Glutamatergic neuron (in vitro differentiated cells): ENCODE results near the gene DNAH2. TPM values are rescaled to one million over a fixed set of nuclear protein-coding genes. Genes with fewer than 3 reads are reported as not detected.

ENCODE experiments used
- DNase-seq: peaks from one replicate; pipeline ENCODE4 v3.0.0; 2022
- H3K27ac Mint-ChIP-seq: one replicate; pipeline ENCODE4 v1.8.0; 2020; ENCODE audit warnings: mild to moderate bottlenecking, mixed read lengths, inconsistent platforms; ENCODE audit not compliant: unreplicated experiment
- H3K27me3 Mint-ChIP-seq: one replicate; pipeline ENCODE4 v1.8.0; 2020; ENCODE audit warnings: mild to moderate bottlenecking, moderate library complexity, mixed read lengths, inconsistent platforms; ENCODE audit not compliant: unreplicated experiment
- H3K36me3 Mint-ChIP-seq: one replicate; pipeline ENCODE4 v1.8.0; 2020; ENCODE audit warnings: mild to moderate bottlenecking, mixed read lengths, inconsistent platforms; ENCODE audit not compliant: unreplicated experiment
- H3K4me1 Mint-ChIP-seq: one replicate; pipeline ENCODE4 v1.8.0; 2020; ENCODE audit warnings: mild to moderate bottlenecking, low read depth, mixed read lengths, inconsistent platforms; ENCODE audit not compliant: unreplicated experiment
- H3K4me3 Mint-ChIP-seq: one replicate; pipeline ENCODE4 v1.8.0; 2020; ENCODE audit warnings: mild to moderate bottlenecking, mixed read lengths, inconsistent platforms; ENCODE audit not compliant: unreplicated experiment
- H3K9me3 Mint-ChIP-seq: one replicate; pipeline ENCODE4 v1.8.0; 2020; ENCODE audit warnings: mild to moderate bottlenecking, moderate library complexity, mixed read lengths, inconsistent platforms; ENCODE audit not compliant: unreplicated experiment
- total RNA-seq: library from RNA; stranded (reverse); fragmentation: NEBNext Ultra II Directional; extraction: Animal tissue kit (Norgen Biotek cat#: 25700); gene quantifications from one replicate; pipeline ENCODE4 v1.2.1, GENCODE V29; 2021; ENCODE audit not compliant: unreplicated experiment
- TF ChIP-seq, protein P1 (sequence below): fragments of 200-600 bp; sonication (generic); IDR thresholded peaks from one replicate; pipeline ENCODE4 v1.5.0; 2021; ENCODE audit not compliant: partially characterized antibody, unreplicated experiment

DNAH2 gene
- total RNA-seq, 1 donor from 2014 or later = 0.07 TPM

DNA sequence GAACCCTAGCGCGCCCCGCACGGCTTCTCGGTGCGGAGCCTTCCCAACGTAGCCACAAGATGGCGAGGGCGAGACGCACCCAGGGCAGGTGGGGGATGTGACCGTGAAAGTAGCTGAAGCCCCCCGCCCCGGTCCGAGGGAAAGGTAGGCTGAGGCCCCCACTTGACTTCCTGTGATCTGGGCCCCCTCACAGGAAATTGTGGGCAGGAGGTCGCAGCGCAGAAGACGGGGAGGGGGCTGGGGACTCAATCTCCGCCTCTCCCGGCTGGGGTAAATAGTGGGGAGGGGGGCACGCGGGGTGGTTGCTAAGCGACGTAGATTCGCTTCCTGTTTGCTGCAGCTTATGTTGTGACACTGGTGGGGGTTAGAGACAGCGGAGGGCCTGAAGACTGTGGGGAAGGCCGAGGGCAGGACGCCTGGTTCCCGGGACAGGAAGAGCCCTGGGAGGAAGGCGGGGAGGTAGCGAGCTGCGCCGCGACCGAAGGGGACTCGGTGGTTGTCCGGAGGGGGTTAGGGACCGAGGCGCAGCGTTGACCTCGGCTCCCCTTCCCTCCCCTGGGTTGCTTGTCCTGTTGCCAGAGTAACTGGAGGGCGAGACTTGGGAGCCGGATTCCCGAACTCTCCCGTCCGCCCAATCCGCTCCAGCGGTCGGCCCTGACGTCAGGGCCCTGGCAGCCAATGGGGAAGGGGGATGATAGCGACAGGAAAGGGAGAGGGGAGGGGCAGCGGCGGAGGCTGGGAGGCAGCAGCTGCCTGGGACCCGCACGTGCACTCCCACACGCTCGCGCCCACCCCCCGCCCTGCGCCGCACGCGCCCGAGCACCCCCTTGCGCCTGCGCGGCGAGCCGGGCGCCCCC, 117.6 kb downstream of the DNAH2 start:
- Mint-ChIP-seq H3K36me3 (no peaks in the 10 kb centered on the region), H3K4me3 (peak overlapping the region; percentile 94), H3K27ac (peak overlapping the region; percentile 78), H3K9me3 (peaks cover 34% of the 10 kb centered on the region), H3K27me3 (peaks cover 37% of the 10 kb centered on the region), H3K4me1 (peaks cover 22% of the 10 kb centered on the region)
- peak; percentile 96 for DNase-seq
- TF ChIP-seq, protein P1, sequence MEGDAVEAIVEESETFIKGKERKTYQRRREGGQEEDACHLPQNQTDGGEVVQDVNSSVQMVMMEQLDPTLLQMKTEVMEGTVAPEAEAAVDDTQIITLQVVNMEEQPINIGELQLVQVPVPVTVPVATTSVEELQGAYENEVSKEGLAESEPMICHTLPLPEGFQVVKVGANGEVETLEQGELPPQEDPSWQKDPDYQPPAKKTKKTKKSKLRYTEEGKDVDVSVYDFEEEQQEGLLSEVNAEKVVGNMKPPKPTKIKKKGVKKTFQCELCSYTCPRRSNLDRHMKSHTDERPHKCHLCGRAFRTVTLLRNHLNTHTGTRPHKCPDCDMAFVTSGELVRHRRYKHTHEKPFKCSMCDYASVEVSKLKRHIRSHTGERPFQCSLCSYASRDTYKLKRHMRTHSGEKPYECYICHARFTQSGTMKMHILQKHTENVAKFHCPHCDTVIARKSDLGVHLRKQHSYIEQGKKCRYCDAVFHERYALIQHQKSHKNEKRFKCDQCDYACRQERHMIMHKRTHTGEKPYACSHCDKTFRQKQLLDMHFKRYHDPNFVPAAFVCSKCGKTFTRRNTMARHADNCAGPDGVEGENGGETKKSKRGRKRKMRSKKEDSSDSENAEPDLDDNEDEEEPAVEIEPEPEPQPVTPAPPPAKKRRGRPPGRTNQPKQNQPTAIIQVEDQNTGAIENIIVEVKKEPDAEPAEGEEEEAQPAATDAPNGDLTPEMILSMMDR = peak; percentile 58

DNA sequence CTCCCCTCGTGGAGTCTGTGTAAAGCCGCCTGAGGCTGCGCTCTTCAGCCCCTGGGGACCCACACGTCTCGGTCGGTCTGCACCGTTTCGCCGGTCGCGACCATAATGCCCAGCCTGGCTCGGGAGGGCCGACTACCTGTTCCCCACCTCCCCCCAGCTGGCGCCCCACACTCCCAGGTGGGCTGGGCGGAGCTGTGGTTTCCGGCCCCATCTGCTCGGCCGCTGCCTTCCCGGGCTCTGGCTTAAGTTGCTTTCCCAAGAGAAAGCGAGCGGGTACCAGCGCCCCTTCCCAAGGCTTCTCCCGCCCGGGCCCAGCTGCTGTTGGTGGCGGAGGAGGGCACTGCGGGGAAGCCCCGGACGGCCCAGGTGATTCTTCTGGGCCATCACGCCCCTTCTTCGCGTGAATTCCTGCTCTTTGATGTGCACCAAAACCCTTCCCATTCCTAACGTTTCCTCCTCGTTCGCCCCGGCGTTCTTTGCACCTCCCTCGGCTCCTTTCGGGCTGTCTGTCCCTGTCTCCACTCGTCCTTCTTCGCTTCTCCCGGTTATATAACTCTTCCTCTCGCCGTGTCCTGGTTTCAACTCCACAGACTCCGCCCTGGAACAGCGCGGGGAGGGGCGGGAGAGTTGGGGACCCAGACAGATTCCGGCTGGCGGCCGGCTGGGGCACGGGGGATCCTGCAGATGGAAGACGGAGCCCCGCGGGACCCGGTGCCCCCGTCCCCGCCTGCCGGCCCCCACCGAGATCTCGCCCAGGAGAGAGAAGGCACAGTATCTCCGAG, 118.5 kb downstream of the DNAH2 start:
- Mint-ChIP-seq H3K36me3 (peaks cover 5% of the 10 kb centered on the region), H3K9me3 (peaks cover 40% of the 10 kb centered on the region), H3K4me1 (peaks cover 30% of the 10 kb centered on the region), H3K4me3 (peak overlapping the region; percentile 99), H3K27me3 (peaks cover 42% of the 10 kb centered on the region), H3K27ac (peak overlapping the region; percentile 98)
- TF ChIP-seq, protein P1 = peak; percentile 10
- peak; percentile 80 for DNase-seq

DNA sequence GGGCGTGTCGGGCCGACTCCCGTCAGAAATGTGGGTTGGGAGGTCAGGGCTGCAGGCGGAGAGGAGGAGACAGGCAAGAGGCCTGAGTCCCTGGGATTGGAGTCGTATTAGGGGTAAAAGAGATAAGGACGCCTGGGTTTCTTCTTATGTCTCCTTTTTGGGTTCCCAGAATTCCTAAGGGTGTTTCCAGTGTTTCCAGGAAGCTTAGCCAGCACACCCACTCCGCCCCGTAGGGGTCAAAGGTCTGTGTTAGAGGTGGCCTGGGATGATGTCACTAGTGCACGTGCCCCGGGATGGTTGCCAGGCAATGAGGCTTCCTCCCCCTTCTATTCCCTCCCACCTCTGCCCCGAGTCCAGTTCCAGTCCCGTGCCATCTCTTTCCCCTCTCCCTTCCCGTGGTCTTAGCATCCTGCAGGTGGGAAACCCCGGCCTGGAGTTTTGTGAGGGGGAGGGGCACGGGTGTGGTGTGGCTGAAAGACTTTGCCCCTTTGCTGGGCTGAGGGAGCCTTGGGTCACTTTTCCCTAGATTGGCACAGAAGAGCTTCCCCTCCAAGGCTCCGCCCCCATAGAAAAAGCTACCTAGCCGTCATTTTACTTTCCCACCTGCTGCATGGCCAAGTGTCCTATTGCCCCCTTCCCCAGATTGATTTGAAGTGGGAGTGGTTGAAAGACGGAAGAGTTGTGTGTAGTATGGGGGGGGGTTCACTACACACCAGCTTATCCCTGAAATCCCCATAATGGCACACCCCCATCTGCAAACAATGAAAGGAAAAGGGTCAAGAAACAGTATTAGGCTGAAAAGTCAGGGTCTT, 119.3 kb downstream of the DNAH2 start:
- H3K27ac Mint-ChIP-seq = peak overlapping the region; percentile 98
- TF ChIP-seq, protein P1 = no peak
- H3K4me1 Mint-ChIP-seq = peaks cover 33% of the 10 kb centered on the region
- H3K36me3 Mint-ChIP-seq = peaks cover 5% of the 10 kb centered on the region
- peak overlapping the region; percentile 99 for H3K4me3 Mint-ChIP-seq
- peaks cover 45% of the 10 kb centered on the region for H3K9me3 Mint-ChIP-seq
- DNase-seq = peak; percentile 98
- peaks cover 43% of the 10 kb centered on the region for H3K27me3 Mint-ChIP-seq

DNA sequence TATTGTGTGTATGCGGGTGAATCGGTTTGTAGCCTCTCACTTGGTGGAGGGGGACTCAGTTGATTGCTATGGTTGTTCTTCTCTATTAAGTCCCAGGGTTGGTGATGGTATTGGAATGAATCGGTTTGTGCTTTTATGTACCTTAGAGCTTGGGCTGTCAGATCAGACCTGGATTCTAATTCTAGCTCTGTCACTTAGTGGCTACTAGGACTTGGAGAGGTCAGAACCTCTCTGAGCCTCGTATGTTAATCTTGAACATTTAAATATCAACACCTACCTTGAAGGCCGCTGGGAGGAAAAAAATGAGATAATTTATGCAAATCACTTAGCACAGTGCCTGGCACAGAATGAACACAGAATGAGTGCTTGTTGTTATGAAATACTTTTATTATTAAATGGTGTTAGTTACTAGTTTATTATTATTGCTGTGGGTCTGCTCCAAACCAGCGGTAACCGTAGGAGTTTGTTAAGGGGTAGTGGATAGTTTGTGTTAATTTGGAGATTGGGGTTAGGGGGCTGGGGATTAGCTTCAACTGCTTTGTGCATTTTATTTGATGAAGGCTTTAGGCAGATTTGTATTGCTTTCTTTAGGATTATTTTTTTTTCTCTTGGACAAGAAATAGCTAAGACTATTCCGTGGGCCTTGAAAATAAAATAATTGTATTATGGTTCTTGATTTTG, 120.0 kb downstream of the DNAH2 start:
- Mint-ChIP-seq H3K36me3 (peaks cover 5% of the 10 kb centered on the region), H3K4me3 (peak overlapping the region; percentile 99), H3K9me3 (peaks cover 45% of the 10 kb centered on the region), H3K27me3 (peaks cover 42% of the 10 kb centered on the region), H3K4me1 (peaks cover 33% of the 10 kb centered on the region), H3K27ac (peak overlapping the region; percentile 98)
- TF ChIP-seq, protein P1 = no peak
- no peak for DNase-seq
